Fibroblast of mammary gland (primary cell): ENCODE data around the gene PYROXD2.

Source experiments
- DNase-seq: peaks from one replicate; pipeline ENCODE4 v3.0.0-alpha.2; 2010; ENCODE audit warnings: low read depth
- H3K4me3 ChIP-seq: 2 replicates; pipeline ENCODE4 v1.5.1; 2011; ENCODE audit warnings: low read depth, mild to moderate bottlenecking, low read length, moderate library complexity; ENCODE audit not compliant: control insufficient read depth
- CTCF ChIP-seq: conservative IDR thresholded peaks from 2 replicates; pipeline ENCODE4 v1.5.1; 2011; ENCODE audit warnings: low read depth, low read length, inconsistent platforms; ENCODE audit not compliant: control insufficient read depth, insufficient read depth

Gene PYROXD2

GRCh38 chr10:98449287-98449686 is 34.3 kb upstream of the PYROXD2 start:
- no peak overlapping the region for H3K4me3 ChIP-seq
- no peak for DNase-seq
- TF ChIP-seq CTCF = no peak

- no peak for TF ChIP-seq CTCF
- peak; percentile 60 for DNase-seq
- H3K4me3 ChIP-seq = peak within 1 kb of the TSS; percentile 82
Measured at GRCh38 chr10:98446661-98447221, 31.8 kb upstream of the PYROXD2 start, which contains the start of gene HPS1. TSS of gene HPS1 (minus strand) at chr10:98446935. CDS start at chr10:98443240, 3,695 bp downstream.

- DNase-seq = peak; percentile 38
- no peak for TF ChIP-seq CTCF
- peak overlapping the region; percentile 82 for H3K4me3 ChIP-seq
Measured at GRCh38 chr10:98446151-98446660, 31.2 kb upstream of the PYROXD2 start.

- no peak for TF ChIP-seq CTCF
- DNase-seq = no peak
- peak overlapping the region; percentile 82 for H3K4me3 ChIP-seq
Measured at GRCh38 chr10:98445200-98445812, 30.3 kb upstream of the PYROXD2 start.

GRCh38 chr10:98444314-98445006 is 29.5 kb upstream of the PYROXD2 start:
- no peak overlapping the region for H3K4me3 ChIP-seq
- TF ChIP-seq CTCF = no peak
- DNase-seq = no peak

- no peak overlapping the region for H3K4me3 ChIP-seq
- DNase-seq = no peak
- TF ChIP-seq CTCF = no peak
Measured at GRCh38 chr10:98438715-98439114, 23.7 kb upstream of the PYROXD2 start.
